Left forelimb (tissue), 1 donor: ENCODE results near the gene SPATS2.
A peak's percentile ranks its signal among the peaks of the same experiment; 100 is the strongest.
"Not testable (repeated sequence)": the region's sequence is repeated elsewhere in the genome, so short reads cannot be mapped to it uniquely, and the experiment has no call there.

Experiments used
- DNase-seq: peaks from one replicate; pipeline ENCODE4 v3.0.0-alpha.2; 2018; ENCODE audit warnings: low spot score

SPATS2 gene

GRCh38 chr12:49367381-49368239 is at the start of gene SPATS2:
SPATS2 (plus strand) TSS chr12:49367462; CDS start chr12:49461013, 93,551 bp downstream.
- no peak for DNase-seq

- not testable (repeated sequence) for DNase-seq
These were observed 46.7 kb upstream of the SPATS2 start for GRCh38 chr12:49320411-49321103.

GRCh38 chr12:49322367-49322707 is 44.9 kb upstream of the SPATS2 start:
- DNase-seq = no peak

GRCh38 chr12:49322708-49323523 is 44.3 kb upstream of the SPATS2 start, which contains the start of gene TROAP:
TROAP (plus strand) TSS chr12:49323255; CDS start chr12:49323609, 354 bp downstream.
- peak; percentile 98 for DNase-seq

GRCh38 chr12:49323524-49324097 is 43.7 kb upstream of the SPATS2 start:
- DNase-seq = no peak

GRCh38 chr12:49325606-49326005 is 41.7 kb upstream of the SPATS2 start:
- DNase-seq = no peak

- DNase-seq = no peak
These were observed 39.9 kb upstream of the SPATS2 start for GRCh38 chr12:49327368-49327767.

GRCh38 chr12:49327887-49328286 is 39.4 kb upstream of the SPATS2 start:
- DNase-seq = no peak

- no peak for DNase-seq
These were observed 38.4 kb upstream of the SPATS2 start for GRCh38 chr12:49328816-49329215.

GRCh38 chr12:49330032-49330619 is 37.1 kb upstream of the SPATS2 start:
- no peak for DNase-seq

GRCh38 chr12:49330631-49331379 is 36.5 kb upstream of the SPATS2 start:
- no peak for DNase-seq

- DNase-seq = no peak
These were observed 35.7 kb upstream of the SPATS2 start for GRCh38 chr12:49331380-49332222.

- no peak for DNase-seq
These were observed 34.8 kb upstream of the SPATS2 start for GRCh38 chr12:49332441-49332861.

- DNase-seq = no peak
These were observed 34.3 kb upstream of the SPATS2 start for GRCh38 chr12:49332891-49333371.

GRCh38 chr12:49333778-49334177 is 33.5 kb upstream of the SPATS2 start:
- not testable (repeated sequence) for DNase-seq

GRCh38 chr12:49334226-49334625 is 33.0 kb upstream of the SPATS2 start:
- DNase-seq = no peak

- DNase-seq = no peak
These were observed 32.6 kb upstream of the SPATS2 start for GRCh38 chr12:49334681-49335080.

GRCh38 chr12:49335118-49335954 is 31.9 kb upstream of the SPATS2 start:
- no peak for DNase-seq
